Omental fat pad (tissue), 4 donors: ENCODE data around the gene ANKH. TPM values are rescaled to one million over a fixed set of nuclear protein-coding genes. Genes with fewer than 3 reads are reported as not detected.

Experiments
- ATAC-seq: fragments of 150-250 bp; one replicate; pipeline ENCODE4 v1.9.1; 2016; ENCODE audit warnings: mild to moderate bottlenecking, moderate library complexity; ENCODE audit not compliant: low FRiP score
- DNase-seq: peaks from one replicate; pipeline ENCODE4 v3.0.0-alpha.2; 2019; ENCODE audit warnings: low spot score
- total RNA-seq, 4 donors: library from RNA; depleted of rRNA; stranded (reverse); fragments of >200 nt; gene quantifications; one replicate each; pipeline ENCODE4 v1.1.0, GENCODE V29; 2016
- TF ChIP-seq, protein P1 (sequence below), 3 donors: fragments of 450-650 bp; IDR thresholded peaks; one replicate each; pipeline ENCODE4 v1.5.1; 2016 to 2017; ENCODE audit warnings: antibody characterized with exemption in 3 of 3, mild to moderate bottlenecking in 3 of 3, moderate library complexity in 2 of 3

ANKH gene
- total RNA-seq, 4 donors from 2014 or later: 37.4 to 74.3 (median 39.2) TPM

DNA sequence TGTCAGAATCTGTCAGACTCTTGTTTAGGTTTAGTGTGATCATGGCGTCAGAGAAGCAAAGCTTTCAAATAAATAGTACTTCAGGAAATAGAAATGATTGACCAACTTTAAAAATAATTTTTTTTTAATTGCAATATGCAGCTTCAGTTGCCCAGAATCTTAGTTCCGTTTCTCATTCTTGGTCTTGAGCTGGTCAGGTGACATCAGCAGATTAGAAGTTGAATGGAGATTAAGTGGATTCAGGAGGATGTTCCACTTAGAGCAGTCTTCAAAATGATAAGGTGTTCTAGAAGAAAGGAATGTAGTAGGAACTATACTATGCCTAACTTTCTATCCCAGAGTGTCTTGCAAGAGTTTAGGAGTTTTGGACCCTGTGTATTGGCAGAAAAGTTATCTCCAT lies 176.4 kb downstream of the ANKH start:
- TF ChIP-seq, protein P1, sequence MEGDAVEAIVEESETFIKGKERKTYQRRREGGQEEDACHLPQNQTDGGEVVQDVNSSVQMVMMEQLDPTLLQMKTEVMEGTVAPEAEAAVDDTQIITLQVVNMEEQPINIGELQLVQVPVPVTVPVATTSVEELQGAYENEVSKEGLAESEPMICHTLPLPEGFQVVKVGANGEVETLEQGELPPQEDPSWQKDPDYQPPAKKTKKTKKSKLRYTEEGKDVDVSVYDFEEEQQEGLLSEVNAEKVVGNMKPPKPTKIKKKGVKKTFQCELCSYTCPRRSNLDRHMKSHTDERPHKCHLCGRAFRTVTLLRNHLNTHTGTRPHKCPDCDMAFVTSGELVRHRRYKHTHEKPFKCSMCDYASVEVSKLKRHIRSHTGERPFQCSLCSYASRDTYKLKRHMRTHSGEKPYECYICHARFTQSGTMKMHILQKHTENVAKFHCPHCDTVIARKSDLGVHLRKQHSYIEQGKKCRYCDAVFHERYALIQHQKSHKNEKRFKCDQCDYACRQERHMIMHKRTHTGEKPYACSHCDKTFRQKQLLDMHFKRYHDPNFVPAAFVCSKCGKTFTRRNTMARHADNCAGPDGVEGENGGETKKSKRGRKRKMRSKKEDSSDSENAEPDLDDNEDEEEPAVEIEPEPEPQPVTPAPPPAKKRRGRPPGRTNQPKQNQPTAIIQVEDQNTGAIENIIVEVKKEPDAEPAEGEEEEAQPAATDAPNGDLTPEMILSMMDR (IDR thresholded peaks at IDR 0.05): no peak
- DNase-seq (no peak), ATAC-seq (no peak)

GRCh38 chr5:14693070-14693469 lies 178.5 kb downstream of the ANKH start:
- TF ChIP-seq, protein P1 (IDR thresholded peaks at IDR 0.05): no peak
- no peak for DNase-seq
- ATAC-seq: no peak

- ATAC-seq (no peak), DNase-seq (no peak)
- TF ChIP-seq, protein P1 (IDR thresholded peaks at IDR 0.05): no peak
Measured at GRCh38 chr5:14687023-14687665, 184.4 kb downstream of the ANKH start.

GRCh38 chr5:14686517-14686916 lies 185.1 kb downstream of the ANKH start:
- no peak for ATAC-seq
- TF ChIP-seq, protein P1 (IDR thresholded peaks at IDR 0.05): no peak
- no peak for DNase-seq

DNA sequence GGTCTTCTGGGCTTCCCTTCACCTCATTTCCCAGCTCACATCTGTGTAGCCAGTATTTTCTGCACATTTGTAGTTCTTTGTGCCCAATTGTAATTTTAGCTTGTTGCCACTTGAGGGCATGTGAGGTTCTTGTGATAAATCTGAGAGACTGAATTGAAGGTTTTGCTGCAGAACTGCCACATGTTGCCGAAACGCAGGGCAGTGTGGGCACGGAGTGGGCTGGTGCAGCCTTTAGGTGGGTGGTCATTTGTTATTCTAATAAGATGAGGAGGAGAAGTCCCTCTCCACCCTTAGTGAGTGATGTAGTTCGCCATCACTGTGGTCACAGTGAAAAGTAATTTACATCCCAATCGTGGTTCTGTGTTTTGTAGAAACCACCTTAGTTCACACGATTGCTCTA lies 185.8 kb downstream of the ANKH start:
- DNase-seq (no peak), ATAC-seq (peak; percentile 65)
- TF ChIP-seq, protein P1 (IDR thresholded peaks at IDR 0.05): no peak

- ATAC-seq (no peak), DNase-seq (no peak)
- TF ChIP-seq, protein P1 (IDR thresholded peaks at IDR 0.05): no peak
Measured at GRCh38 chr5:14684757-14685156, 186.8 kb downstream of the ANKH start.

GRCh38 chr5:14683906-14684455 lies 187.6 kb downstream of the ANKH start:
- TF ChIP-seq, protein P1 (IDR thresholded peaks at IDR 0.05): no peak
- DNase-seq (no peak), ATAC-seq (no peak)
